HG03095 (cell line): ENCODE results near the gene MYO15B.

Experiments used
- ATAC-seq: cut with Tn5 transposase; IDR thresholded peaks from one replicate; pipeline ENCODE4 v1.9.1; 2021; ENCODE audit warnings: moderate library complexity; ENCODE audit not compliant: unreplicated experiment

Gene MYO15B

GRCh38 chr17:75622771-75623273 is 35.2 kb downstream of the MYO15B start:
- ATAC-seq: no peak

GRCh38 chr17:75623386-75623785 is 35.8 kb downstream of the MYO15B start:
- no peak for ATAC-seq

- no peak for ATAC-seq
Measured at GRCh38 chr17:75624021-75624420, 36.4 kb downstream of the MYO15B start.

GRCh38 chr17:75624714-75625345 is 37.2 kb downstream of the MYO15B start:
- no peak for ATAC-seq

GRCh38 chr17:75625813-75626486 is 38.4 kb downstream of the MYO15B start:
- no peak for ATAC-seq

- no peak for ATAC-seq
Measured at GRCh38 chr17:75626496-75627038, 39.0 kb downstream of the MYO15B start.

GRCh38 chr17:75627094-75627493 is 39.5 kb downstream of the MYO15B start:
- no peak for ATAC-seq

GRCh38 chr17:75628425-75628824 is 40.8 kb downstream of the MYO15B start:
- ATAC-seq: no peak

GRCh38 chr17:75629157-75629556 is 41.6 kb downstream of the MYO15B start:
- ATAC-seq: no peak

GRCh38 chr17:75630071-75630917 is 42.7 kb downstream of the MYO15B start:
- no peak for ATAC-seq

GRCh38 chr17:75631353-75631752 is 43.8 kb downstream of the MYO15B start:
- ATAC-seq: no peak

- no peak for ATAC-seq
Measured at GRCh38 chr17:75632428-75632827, 44.8 kb downstream of the MYO15B start.

- ATAC-seq: no peak
Measured at GRCh38 chr17:75632863-75633485, 45.4 kb downstream of the MYO15B start, which contains the start of gene SMIM5. SMIM5 (plus strand) TSS chr17:75633434; CDS start chr17:75640202, 6,768 bp downstream.

GRCh38 chr17:75633486-75634375 is 46.1 kb downstream of the MYO15B start:
- ATAC-seq: no peak

- ATAC-seq: no peak
Measured at GRCh38 chr17:75634376-75634740, 46.8 kb downstream of the MYO15B start.

GRCh38 chr17:75634754-75635609 is 47.4 kb downstream of the MYO15B start:
- ATAC-seq: no peak

- no peak for ATAC-seq
Measured at GRCh38 chr17:75635610-75636202, 48.1 kb downstream of the MYO15B start.

- ATAC-seq: no peak
Measured at GRCh38 chr17:75636381-75637142, 49.0 kb downstream of the MYO15B start.
